HG03354 (cell line): ENCODE results near the gene TRIM54.
"Not testable (repeated sequence)": the region's sequence is repeated elsewhere in the genome, so short reads cannot be mapped to it uniquely, and the experiment has no call there.

Experiments
- ATAC-seq: cut with Tn5 transposase; IDR thresholded peaks from one replicate; pipeline ENCODE4 v1.9.1; 2021; ENCODE audit warnings: mild to moderate bottlenecking; ENCODE audit not compliant: unreplicated experiment, poor library complexity, severe bottlenecking

TRIM54 gene

DNA sequence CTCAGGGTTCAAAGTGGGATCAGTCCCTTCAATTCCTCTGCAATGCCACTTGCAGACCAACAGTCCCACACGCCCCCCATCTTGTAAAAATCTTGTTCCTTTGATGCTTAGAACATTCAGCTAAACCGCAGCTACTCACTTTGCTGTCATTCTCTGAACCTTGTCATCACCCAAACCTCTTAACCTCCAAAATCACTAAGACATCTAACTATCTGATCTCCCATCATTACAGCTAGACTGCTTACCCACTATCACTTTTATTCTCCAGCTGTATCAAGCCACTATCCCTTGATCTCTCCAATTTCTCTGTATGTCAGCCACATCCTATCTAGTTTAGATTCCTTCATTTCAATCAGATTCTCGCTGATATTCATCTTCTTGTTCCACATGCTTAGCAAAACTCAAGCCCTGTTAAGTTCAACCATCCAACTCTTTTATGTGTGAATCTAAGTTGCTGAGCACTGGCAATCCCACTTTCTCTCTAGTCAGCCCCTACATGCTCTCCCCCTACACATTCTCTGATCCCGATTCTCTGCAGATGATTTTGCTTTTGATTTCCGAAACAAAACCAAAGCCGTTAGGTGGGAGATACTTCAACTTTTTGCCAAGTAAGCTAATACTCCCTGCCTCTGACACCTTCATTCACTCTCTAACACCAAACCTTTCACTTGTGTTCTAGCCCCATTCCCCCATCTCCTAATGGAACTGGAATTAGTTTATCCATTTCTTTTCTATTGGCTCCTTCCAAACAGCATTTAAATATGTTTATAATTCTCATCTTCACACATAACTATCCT lies 69.8 kb downstream of the TRIM54 start:
- no peak for ATAC-seq

DNA sequence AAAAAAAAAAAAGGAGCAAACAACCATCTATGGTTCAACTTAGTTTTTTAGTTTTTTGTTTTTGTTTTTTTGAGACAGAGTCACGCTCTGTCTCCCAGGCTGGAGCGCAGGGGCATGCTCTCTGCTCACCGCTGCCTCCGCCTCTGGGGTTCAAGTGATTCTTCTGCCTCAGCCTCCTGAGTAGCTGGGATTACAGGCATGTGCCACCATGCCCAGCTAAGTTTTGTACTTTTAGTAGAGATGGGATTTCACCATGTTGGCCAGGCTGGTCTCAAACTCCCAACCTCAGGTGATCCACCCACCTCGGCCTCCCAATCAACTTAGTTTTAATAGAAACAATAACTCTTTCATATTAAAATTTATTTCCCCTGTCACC lies 71.1 kb downstream of the TRIM54 start:
- not testable (repeated sequence) for ATAC-seq

DNA sequence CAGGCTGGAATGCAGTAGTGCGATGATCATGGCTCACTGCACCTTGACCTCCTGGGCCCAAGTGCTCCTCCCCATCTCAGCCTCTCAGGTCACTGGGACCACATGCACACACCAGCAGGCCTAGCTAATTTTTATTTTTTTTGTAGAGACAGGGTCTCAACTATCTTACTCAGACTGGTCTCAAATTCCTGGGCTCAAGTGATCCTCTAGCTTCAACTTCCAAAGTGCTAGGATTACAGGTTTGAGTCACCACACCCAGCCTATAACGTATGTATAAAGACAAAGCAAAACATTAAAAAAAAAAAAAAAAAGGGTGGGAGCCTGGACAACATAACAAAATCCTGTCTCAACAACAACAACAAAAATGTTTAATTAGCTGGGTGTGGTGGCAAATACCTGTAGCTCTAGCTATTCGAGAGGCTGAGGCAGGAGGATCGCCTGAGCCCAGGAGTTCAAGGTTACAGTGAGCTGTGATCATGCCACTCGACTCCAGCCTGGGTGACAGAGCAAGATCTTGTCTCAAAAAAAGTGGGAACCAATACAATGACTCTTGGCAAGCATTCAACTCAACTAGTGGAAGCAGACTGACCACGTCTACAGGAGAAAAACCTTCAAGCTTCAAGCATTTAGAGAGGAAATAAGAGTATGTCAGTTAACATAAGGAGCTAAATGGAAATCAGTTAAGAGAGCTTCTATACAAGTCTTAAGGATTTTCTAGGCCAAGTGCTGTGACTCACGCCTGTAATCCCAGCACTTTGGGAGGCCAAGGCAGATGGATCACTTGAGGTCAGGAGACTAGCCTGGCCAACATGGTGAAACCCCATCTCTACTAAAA lies 71.8 kb downstream of the TRIM54 start:
- ATAC-seq = no peak

DNA sequence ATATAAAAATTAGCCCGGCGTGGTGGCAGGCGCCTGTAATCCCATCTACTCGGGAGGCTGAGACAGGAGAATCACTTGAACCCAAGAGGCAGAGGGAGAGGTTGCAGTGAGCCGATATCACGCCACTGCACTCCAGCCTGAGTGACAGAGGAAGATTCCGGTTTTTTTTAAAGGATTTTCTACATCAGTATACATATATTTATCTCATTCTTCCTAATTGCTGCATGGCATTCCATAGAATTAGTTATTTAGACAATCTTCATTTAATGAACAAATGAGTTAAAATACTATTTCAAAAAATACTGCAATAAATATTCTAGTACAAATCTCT lies 72.3 kb downstream of the TRIM54 start:
- no peak for ATAC-seq

- ATAC-seq = peak; percentile 42
Observed at GRCh38 chr2:27356056-27356381, 73.8 kb downstream of the TRIM54 start.

DNA sequence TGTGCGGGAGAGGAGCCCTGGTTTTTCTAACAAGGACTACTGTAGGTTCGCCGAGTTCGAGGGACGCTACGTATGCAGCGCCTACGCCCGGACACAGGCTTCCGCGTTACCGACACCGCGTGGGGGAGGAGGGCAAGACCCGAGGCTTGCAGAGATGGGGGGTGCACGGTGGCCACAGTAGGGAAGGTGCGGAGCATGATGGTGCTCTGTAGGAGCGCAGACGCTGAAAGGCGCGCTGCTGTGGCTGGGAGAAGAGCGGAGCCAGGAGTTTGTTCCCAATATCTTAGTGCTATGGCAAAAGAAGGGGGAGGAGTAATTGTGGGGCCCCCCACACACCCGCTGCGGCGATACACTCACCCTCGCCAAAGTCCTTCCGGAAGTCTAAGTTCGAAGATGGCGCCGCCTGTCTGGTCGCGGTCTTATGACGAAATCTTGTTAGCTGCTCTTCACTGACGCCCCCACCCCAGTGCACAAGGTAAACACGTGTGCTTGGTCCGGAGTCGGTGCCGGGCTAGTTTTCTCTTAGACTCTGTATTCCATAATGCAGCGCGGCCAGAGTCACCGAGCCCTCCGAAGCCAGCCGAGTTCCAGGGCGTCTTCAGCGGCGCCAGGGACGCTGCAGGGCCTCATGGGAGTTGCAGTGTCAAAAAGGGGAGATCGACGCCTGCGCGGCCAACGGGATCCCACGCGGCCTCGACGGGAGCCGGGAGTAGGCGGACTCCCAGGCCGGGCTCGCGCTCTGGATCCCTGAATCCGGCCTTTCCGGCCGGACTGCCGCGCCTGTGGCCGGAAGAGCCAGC lies 74.4 kb downstream of the TRIM54 start, which contains the start of gene GTF3C2:
Gene GTF3C2, minus strand, starts transcription at position 383 of the 800 bp plus-strand sequence. CDS start 13,210 bp downstream, outside the sequence.
- ATAC-seq = peak; percentile 89
